ENCODE results near the gene HOXD1. TPM values are rescaled to one million over a fixed set of nuclear protein-coding genes. Genes with fewer than 3 reads are reported as not detected.

Gene HOXD1
- polyA plus RNA-seq, 1 experiment, result not detected

DNA sequence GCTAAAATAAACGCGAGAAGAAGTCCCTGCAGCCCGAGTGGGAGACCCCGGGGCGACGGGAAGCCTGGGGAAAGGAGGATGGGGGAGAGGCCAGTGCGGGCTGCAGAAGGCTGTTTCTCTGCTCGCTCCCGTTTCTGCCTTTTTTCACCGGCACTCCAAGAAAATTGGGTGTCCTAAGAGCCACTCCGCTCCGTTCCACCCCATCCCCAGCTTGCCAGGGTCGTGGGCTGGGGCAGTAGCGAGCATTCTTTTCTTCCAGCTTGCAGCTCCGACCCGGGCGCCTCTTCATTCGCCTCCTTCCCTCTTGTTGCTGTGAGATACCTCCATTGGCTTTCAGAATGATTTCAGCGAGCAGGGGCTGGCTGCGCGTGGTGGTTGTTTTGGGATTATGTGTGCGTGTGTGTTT, 30.3 kb upstream of the HOXD1 start:
- peaks cover 13% of the 10 kb centered on the region; the same call in 1 of the 2 replicates for H3K9me3 ChIP-seq (ENCODE audit: control insufficient read depth, insufficient read depth, low read length)
- POLR2A ChIA-PET, result no interaction called here
- H3K27me3 ChIP-seq (ENCODE audit: control insufficient read depth, insufficient read depth, low read length), result peaks cover 93% of the 10 kb centered on the region
- TF ChIP-seq, protein P1, sequence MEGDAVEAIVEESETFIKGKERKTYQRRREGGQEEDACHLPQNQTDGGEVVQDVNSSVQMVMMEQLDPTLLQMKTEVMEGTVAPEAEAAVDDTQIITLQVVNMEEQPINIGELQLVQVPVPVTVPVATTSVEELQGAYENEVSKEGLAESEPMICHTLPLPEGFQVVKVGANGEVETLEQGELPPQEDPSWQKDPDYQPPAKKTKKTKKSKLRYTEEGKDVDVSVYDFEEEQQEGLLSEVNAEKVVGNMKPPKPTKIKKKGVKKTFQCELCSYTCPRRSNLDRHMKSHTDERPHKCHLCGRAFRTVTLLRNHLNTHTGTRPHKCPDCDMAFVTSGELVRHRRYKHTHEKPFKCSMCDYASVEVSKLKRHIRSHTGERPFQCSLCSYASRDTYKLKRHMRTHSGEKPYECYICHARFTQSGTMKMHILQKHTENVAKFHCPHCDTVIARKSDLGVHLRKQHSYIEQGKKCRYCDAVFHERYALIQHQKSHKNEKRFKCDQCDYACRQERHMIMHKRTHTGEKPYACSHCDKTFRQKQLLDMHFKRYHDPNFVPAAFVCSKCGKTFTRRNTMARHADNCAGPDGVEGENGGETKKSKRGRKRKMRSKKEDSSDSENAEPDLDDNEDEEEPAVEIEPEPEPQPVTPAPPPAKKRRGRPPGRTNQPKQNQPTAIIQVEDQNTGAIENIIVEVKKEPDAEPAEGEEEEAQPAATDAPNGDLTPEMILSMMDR (IDR thresholded peaks at IDR 0.05; ENCODE audit: low read depth, low read length), result no peak
- H3K4me3 ChIP-seq (ENCODE audit: low read depth, low read length), result no peak overlapping the region
- DNase-seq (ENCODE audit: low read depth, low spot score), result no peak
- H3K27ac ChIP-seq (ENCODE audit: low read depth, low read length), result no peak overlapping the region
- CTCF ChIA-PET, result interaction anchor here (0.5 to 0.7 kb wide), 3 partner anchors 19 to 668 kb away, joined by 3 to 11 read pairs (median 4); no protein-coding TSS in a partner anchor

DNA sequence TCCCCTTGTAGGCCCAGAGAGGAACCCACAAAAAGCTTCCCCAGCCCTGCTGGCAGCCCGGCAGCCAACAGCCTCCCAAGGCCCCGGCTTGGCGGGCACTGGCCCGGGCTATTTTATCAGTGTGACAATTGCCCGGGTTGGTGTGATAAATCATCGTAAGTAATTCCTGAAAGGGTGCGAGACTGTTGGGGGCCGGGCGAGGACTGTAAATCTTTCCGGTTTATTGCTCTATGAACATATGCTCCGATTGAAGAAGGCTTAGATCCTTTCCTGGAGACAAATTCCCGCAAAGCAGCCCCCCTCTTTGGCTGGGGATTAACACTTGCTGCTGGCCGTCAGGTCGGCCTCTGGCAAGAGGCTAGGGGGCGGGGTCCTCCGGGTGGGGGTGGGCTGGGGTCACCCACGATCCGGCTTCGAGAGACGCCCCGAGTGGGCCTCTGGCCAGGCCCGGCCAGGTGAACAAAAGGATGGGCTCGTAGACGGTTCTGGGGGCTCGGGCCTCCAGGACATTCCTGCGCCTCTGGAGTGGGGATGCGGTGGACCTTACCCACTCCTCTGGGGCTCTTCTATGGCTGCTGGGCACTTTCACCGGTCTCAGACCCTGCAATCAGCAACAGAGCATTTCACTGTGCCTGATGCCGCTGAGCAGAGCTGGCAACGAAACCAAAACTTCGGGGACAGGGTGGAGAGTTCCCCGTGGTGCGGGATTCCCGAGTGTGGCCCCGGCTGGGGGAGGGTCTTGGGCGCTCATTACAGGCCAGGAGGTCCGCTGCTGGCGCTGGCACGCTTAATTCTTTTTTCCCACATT, 29.4 kb upstream of the HOXD1 start:
- H3K27me3 ChIP-seq (ENCODE audit: control insufficient read depth, insufficient read depth, low read length), result peaks cover 95% of the 10 kb centered on the region
- TF ChIP-seq, protein P1 (IDR thresholded peaks at IDR 0.05; ENCODE audit: low read depth, low read length), result no peak
- no peak overlapping the region for H3K27ac ChIP-seq (ENCODE audit: low read depth, low read length)
- no peak overlapping the region for H3K4me3 ChIP-seq (ENCODE audit: low read depth, low read length)
- DNase-seq (ENCODE audit: low read depth, low spot score), result no peak
- ChIA-PET CTCF (interaction anchor here (0.5 to 0.6 kb wide), 2 partner anchors 18 to 667 kb away, joined by 3 to 4 read pairs; no protein-coding TSS in a partner anchor), POLR2A (no interaction called here)
- H3K9me3 ChIP-seq (ENCODE audit: control insufficient read depth, insufficient read depth, low read length), result peaks cover 13% of the 10 kb centered on the region; the same call in 1 of the 2 replicates

GRCh38 chr2:176159663-176160250, 28.7 kb upstream of the HOXD1 start:
- Histone ChIP-seq H3K27me3 (ENCODE audit: control insufficient read depth, insufficient read depth, low read length) (peaks cover 95% of the 10 kb centered on the region), H3K4me3 (ENCODE audit: low read depth, low read length) (no peak overlapping the region), H3K9me3 (ENCODE audit: control insufficient read depth, insufficient read depth, low read length) (peaks cover 13% of the 10 kb centered on the region; the same call in 1 of the 2 replicates), H3K27ac (ENCODE audit: low read depth, low read length) (no peak overlapping the region)
- CTCF ChIA-PET, result interaction anchor here (1.3 kb wide), 1 partner anchor 295 kb away, joined by 3 read pairs; no protein-coding TSS in a partner anchor
- TF ChIP-seq, protein P1 (IDR thresholded peaks at IDR 0.05; ENCODE audit: low read depth, low read length), result no peak
- POLR2A ChIA-PET, result no interaction called here
- no peak for DNase-seq (ENCODE audit: low read depth, low spot score)

- Histone ChIP-seq H3K4me3 (ENCODE audit: low read depth, low read length) (no peak overlapping the region), H3K27ac (ENCODE audit: low read depth, low read length) (no peak overlapping the region), H3K9me3 (ENCODE audit: control insufficient read depth, insufficient read depth, low read length) (peaks cover 13% of the 10 kb centered on the region; the same call in 1 of the 2 replicates), H3K27me3 (ENCODE audit: control insufficient read depth, insufficient read depth, low read length) (peaks cover 96% of the 10 kb centered on the region)
- ChIA-PET POLR2A (no interaction called here), CTCF (interaction anchor here (1.3 kb wide), 1 partner anchor 294 kb away, joined by 3 read pairs; no protein-coding TSS in a partner anchor)
- no peak for DNase-seq (ENCODE audit: low read depth, low spot score)
- TF ChIP-seq, protein P1 (IDR thresholded peaks at IDR 0.05; ENCODE audit: low read depth, low read length), result no peak
Observed at GRCh38 chr2:176160251-176160985, 28.1 kb upstream of the HOXD1 start.

All from AG04450 (cell line).